Activated T-helper 1 cell treated with anti-CD3 and anti-CD28 coated beads, Interleukin-2, amount 50 U/mL, for 16 hours (primary cell): ENCODE measurements around the gene METTL26.

Experiments used
- DNase-seq, 2 donors: peaks; one replicate each; pipeline ENCODE4 v3.0.0-alpha.2; 2020; ENCODE audit warnings: low read depth in 1 of 2, low spot score in 1 of 2

METTL26 gene

DNA sequence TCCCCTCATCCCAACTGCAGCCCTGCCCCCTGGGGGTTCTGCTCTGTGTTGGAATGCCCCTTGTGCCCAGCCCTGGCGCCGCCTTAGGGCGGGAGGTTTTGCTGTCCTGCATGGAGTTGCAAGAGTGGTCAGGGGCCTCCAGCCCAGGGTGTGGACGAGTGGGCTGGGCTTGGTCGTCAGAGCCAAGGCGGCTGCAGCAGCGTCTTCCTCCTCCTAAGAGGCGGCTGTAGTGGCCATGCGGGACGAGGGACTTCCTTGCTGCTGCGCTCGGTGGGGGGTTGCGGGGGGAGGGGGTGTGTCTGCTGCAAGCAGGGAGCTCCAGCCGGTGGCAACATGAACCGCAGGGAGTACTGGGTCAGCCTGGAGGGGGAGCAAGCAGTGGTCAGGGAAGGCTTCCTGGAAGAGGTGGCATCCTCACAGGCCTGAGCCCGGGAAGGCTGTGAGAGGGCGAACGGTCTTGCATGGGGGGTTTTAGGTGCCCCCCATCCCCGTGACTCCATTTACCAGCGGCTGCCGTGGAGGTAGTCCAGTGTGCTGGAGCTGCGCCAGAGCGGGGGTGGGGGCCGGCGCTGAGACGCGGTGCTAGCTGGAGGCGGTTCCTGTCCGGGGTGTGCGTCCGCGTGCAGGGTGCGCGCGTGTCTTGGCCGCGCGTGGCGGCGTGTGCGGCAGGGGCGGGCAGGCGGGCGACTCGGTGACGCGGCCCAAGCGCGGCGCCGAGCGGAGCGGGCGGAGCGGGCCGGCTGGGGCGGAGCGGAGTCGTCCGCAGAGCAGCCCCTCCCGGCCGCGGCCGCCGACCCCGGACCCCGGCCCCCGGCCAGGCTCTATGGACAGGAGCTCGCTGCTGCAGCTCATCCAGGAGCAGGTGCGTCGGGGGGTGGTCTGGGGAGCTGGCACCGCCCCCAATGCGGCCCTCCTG is 39.1 kb upstream of the METTL26 start, which contains the start of gene RHBDL1:
Gene RHBDL1, plus strand, starts transcription at position 704 of the 916 bp plus-strand sequence. Its CDS starts 120 bp downstream, at position 824.
- no peak for DNase-seq

DNA sequence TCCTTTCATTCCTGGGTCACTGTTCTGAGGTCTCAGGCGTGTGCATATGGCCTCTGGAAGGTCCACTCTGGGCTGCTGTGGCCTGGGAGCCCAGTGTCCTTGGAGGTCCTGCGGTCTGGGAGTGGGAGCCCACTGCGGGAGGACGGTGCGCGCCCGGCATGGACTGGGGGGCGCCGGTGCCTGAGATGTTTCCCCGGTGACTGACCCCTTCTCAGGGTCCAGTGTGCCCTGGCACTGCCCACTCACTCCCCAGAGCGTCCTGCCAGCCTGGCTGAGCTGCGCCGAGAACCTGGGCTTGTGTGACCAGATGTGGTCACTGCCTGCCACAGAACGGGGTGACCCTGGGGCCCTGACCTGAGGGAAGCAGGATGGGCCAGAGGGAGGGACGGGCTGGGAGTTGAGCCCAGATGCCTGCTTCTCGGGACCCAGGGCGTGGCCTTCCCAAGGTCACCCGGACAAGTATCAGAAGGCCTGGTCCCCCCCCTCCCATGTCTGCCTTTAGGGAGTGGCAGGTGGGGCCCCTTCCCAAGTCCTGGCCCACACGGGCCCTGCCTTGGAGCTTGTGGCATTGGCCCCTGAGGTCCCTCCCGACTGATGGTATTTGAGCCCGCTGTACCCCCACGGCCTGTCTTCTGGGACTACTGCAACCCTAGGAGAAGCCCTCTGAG is 38.2 kb upstream of the METTL26 start:
- no peak for DNase-seq

DNA sequence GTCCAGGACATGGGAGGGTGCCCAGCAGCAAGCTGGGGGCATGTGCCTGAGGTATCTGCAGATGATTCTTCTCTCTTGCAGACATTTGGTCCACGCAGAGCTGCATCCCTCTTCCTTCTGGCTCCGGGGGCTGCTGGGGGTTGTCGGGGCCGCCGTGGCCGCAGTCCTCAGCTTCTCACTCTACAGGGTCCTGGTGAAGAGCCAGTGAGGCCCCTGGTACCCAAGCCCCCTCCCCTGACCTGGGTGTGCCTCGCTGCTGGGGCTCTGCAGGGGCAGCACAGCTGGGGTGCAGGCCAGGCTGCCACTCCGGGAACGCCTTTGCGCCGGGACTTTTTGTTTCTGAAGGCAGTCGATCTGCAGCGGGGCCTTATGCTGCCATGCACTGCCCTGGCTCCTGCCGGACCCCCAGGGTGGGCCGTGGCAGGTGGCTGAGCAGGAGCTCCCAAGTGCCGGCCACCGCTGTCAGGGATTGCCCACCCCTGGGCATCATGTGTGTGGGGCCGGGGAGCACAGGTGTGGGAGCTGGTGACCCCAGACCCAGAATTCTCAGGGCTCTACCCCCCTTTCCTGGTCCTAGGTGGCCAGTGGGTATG is 37.4 kb upstream of the METTL26 start:
- no peak for DNase-seq

DNA sequence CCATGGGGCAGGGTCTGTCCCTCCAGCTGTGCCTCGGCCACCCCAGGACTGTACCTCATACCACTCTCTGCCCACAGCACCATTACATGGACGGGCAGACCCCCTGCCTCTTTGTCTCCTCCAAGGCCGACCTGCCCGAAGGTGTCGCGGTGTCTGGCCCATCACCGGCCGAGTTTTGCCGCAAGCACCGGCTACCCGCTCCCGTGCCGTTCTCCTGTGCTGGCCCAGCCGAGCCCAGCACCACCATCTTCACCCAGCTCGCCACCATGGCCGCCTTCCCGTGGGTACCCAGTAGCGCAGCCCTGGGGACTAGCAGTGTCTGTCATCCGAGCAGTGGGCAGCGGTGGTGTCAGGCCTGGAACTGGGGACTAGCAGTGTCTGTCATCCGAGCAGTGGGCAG is 36.7 kb upstream of the METTL26 start:
- DNase-seq, result no peak

DNA sequence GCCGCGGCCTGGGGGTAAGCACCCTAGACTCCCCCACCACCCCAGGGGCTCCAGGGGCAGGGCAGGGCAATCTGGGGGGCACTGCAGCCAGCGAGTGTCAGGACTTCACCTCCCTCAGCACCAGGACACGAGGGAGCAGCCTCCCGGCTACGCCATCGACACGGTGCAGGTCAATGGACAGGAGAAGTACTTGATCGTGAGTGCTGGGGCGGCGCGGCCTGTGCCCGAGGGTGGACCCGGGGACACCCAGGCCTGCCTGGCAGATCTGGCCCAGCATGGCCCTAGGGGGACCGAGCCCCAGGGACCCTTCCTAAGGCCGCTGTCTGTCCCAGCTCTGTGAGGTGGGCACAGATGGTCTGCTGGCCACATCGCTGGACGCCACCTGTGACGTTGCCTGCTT is 36.3 kb upstream of the METTL26 start:
- DNase-seq, result no peak

DNA sequence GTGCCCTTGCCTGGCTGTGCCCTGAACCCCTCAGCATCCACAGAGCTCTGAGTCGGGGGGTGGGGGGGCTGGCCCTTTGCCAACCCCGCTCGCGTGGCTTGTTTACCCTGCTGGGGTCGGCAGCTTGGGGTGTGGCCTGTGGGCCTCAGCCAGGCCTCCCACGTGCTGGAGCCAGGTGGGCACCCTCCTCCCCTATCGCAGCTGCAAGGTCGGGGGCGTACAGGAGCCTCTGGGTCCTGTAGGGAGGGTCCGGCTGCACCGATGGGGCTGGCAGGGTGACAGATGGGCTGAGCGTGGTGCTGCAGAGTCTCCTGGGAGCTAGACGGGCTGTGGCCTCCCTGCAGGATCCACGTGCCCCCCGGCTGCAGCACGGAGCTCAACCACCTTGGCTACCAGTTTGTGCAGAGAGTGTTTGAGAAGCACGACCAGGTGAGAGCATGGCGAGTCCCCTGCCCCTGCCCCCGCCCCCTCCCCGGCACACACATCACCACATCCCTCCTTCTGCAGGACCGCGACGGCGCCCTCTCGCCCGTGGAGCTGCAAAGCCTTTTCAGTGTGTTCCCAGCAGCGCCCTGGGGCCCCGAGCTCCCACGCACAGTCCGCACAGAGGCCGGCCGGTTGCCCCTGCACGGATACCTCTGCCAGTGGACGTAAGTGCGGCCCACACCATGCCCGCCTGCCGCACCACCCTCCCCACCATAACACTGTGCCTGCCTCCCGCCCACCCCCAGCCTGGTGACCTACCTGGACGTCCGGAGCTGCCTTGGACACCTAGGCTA is 35.4 kb upstream of the METTL26 start:
- no peak for DNase-seq

DNA sequence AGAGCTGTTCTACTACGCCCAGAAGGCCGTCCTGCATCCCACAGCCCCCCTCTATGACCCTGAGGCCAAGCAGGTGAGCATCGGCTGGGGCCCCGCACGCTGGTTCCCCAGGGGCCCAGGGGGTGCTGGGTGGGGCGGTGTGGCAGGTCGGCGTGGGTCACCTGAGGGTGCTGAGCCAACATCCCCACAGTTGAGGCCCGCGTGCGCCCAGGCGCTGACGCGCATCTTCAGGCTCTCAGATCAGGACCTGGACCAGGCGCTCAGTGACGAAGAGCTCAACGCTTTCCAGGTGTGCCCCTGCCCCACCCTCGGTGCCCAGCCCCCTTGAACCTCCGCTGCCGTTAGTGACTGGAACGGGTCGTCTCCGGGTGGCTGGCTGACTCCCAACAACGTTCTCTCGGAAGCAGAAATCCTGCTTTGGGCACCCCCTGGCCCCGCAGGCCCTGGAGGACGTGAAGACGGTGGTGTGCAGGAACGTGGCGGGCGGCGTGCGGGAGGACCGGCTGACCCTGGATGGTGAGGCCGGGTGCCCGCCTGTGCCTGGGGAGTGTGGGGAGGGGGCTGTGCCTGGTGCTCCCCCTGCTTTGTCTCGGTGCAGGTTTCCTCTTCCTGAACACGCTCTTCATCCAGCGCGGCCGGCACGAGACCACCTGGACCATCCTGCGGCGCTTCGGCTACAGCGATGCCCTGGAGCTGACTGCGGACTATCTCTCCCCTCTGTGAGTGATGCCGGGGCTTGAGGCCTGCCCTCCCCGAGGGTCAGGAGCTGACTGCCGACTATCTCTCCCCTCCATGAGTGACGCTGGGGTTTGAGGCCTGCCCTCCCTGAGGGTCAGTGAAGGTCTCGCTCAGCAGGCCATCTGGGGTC is 34.6 kb upstream of the METTL26 start:
- DNase-seq, result no peak

DNA sequence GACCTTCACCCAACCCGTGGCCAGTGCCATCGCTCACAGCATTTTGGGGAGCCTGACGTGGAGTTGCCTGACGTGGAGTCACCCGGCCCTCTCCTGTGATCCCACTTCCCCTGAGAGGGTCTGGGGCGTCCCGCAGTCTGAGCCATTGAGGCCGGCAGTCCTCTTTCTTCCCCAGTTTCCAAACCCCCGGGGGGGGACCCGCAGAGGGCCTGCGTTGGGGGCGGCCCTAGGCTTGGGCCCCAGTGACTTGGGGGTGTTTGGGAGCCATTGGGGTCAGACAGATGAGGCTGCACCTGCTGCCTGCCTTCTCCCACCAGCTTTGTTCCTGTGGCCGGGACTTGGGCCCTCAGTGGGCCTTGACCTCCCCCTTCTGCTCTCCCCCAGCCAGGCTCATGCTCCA is 33.6 kb upstream of the METTL26 start:
- no peak for DNase-seq

DNA sequence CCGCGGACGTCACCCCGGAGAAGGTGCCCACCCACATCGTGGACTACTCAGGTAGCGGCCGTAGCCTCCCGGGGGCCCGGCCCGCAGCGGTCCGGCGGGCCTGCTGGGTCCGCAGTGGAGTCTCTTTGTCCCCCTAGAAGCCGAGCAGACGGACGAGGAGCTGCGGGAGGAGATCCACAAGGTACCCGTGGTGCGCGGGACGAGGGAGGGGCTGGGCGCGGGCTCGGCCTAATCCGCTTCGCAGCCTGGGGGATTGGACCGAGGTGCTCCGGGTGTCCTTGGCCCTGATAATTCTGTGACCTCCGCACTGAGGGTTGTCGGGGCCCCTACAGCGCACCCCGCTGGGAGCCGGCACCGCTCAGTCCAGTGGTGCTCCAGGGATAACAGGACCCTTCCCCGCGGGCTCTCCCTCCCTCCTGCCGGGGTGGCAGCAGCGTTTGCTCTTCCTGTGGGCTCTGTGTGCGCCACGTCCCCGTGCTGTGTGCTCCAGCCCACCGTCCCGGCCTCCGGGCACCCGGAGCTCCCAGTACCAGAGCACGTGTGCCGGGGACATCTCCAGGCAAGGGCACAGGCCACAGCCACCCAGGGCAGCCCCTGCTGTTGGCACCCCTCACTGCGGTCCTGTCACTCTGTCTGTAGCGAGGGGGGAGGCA is 32.5 kb upstream of the METTL26 start:
- no peak for DNase-seq

DNA sequence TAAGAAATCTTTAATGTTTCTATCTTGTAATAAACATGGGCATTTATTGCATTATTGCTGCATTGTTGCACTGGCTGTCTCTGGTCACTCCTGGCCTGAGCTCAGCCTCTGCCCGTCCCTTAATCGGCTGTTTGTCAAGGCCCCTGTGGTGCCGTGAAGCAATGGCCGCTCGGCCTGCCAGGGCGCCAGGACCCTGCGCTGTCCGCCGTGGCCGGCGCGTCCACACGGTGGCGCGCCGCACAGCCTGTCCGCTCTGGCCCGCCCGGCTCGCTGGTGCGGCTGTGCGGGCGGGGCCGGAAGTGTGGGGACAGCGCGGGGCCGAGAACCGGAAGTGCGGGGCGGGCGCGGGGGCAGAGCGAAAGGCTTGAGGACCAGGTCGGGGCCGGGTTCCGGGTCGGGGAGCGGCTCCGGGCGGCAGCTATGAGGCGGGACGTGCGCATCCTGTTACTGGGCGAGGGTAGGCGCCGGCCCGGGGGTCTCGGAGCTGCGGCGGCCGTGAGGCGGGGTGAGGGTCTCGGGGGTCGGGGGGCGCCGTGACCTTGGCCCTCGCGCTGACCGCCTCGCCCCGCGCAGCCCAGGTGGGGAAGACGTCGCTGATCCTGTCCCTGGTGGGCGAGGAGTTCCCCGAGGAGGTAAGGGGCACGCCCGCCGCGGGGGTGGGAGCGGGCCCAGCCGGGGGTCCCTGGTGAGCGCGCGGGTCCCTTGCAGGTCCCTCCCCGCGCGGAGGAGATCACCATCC is 31.8 kb upstream of the METTL26 start, which contains the start of gene RHOT2:
Gene RHOT2, plus strand, starts transcription at position 353 of the 739 bp plus-strand sequence. Its CDS starts 68 bp downstream, at position 421.
- peak; percentile 86 to 92 for DNase-seq

DNA sequence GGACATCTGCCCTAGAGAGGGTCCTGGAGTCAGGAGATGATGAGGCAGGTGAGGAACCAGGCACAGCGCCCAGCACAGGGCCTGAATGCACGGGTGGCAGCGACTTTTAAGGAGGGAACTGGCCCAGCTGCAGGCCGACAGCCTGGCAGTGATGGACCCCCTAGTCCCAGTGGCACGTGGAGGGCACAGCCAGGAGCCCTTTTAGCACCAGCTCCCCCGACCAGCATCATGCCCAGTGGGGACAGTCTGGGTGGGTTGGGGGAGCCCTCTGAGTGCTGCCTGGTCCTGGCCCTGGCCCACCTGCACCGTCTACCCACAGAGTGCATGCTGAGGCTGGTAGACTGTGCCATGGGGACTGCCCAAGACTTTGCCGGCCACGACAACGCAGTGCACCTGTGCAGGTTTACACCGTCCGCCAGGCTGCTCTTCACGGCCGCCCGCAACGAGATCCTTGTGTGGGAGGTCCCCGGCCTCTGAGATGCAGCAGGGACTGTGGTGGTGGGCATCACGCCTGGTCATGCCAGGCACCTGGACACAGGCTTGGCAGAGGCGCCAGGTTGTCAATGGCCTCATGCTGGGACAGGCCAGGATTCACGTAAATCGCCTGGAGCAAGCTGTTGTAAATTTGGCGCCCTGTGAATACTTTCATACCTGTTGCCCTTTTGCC is 31.1 kb upstream of the METTL26 start:
- no peak for DNase-seq

DNA sequence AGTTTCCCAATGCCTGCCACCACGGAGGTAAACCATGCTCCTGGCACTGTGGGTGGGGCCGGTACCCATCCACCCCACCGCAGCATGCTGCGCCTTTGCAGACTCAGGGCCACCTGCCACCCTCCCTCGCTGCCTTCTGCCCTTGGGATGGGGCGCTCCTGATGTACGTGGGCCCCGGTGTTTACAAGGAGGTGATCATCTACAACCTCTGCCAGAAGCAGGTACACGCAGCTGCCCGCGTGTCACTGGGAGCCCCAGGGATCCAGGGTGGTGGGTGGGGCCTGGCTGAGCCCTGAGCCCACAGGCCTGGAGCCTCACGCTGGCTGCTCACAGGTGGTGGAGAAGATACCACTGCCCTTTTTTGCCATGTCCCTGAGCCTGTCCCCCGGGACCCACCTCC is 30.5 kb upstream of the METTL26 start:
- DNase-seq, result no peak

DNA sequence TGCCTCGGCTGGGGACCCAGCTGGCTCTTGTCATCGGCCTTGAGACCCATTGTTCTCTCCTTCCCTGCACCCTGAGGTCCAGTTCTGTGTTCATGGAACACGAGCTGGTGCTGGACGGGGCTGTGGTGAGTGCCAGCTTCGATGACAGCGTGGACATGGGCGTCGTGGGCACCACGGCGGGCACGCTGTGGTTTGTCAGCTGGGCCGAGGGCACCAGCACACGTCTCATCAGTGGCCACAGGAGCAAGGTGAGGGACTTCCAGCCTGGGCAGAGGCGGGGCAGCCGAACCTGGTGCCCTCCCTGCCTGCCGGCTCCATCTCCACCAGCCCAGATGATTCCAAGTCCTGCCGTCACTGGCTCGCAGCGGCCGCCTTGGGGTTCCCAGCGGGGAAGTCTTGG is 26.5 kb upstream of the METTL26 start:
- no peak for DNase-seq

DNA sequence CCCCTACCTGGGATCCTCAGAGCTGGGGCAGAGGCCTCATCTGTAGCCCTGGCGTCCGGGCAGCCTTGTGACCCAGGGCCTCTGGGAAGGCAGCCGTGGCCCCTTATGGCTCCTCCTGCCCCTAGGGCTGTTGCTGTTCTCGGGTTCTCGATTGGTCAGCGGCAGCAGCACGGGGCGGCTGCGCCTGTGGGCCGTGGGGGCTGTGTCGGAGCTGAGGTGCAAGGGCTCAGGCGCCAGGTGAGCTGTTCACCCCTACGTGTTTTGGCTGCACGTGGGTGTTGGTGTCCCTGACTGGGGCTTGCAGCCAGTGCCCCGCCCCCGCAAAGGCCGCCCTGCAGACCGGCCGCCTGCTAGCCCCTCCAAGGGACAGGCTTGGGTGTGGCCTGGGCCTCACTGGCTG is 26.0 kb upstream of the METTL26 start:
- DNase-seq, result no peak

DNA sequence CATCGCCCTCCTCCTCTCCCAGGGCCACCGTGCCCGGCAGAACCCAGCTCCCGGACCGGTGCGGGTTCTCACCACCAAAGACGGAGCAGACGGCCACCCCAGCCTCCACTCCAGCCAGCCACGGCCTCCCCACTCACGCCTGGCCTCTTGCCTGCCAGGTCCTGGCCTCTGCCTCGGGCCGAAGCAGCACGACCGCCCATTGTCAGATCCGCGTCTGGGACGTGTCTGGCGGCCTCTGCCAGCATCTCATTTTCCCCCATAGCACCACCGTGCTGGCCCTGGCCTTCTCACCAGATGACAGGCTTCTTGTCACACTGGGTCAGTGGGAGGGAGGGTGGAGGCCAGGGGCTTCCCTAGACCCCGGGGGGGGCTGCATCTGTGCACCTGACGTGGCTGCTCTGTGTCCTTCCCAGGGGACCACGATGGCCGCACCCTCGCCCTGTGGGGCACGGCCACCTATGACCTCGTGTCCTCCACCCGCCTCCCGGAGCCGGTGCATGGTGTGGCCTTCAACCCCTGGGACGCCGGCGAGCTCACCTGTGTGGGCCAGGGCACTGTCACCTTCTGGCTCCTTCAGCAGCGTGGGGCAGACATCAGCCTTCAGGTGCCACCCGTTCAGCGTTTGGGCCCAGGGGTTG is 25.2 kb upstream of the METTL26 start:
- no peak for DNase-seq

DNA sequence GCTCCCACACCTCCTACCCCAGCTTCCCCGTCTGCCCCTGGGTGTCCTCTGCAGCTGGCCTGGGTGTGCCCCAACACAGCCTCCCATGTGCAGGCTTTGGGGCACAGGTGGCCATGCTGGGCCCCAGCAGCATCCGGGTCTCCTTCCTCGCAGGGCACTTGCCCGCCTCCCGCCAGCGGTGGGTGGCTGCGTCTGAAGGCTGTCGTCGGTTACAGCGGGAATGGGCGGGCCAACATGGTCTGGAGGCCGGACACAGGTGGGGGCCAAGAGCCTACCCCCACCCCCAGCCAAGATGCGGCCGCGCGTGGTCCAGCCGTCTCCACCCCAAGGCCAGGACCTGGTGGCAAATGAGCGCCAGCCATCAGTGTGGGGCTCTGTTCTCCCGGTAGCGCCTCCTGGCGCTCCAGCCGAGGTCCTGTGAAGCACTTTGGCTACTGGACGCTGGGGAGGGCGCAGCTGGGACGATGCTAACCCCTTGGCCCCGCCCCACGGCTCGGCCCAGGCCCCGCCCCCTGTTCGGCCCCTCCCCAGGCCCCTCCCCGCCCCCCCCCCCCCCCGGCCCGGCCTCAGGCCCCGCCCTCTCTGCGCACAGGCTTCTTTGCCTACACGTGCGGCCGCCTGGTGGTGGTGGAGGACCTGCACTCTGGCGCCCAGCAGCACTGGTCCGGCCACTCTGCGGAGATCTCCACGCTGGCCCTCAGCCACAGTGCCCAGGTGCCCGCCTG is 24.5 kb upstream of the METTL26 start:
- DNase-seq, result peak; percentile 35 to 58

DNA sequence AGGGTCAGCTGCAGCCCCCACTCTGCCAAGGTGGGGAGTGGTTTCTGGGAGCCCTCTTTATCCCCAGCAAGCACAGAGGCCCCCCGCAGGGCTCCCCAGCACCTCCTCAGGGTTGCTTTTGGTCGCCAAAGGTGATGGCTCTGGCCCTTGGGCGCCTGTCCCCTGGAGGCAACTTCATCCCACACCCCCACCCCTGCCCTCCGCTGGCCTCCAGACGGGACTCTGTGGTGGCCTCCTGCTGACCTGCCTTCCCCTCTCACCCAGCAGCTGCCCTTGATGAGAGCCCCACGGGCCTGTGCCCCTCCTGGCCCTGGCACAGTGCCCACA is 24.0 kb upstream of the METTL26 start:
- no peak for DNase-seq
